ENCODE data around the gene TMEM38A.

GRCh38 chr19:16682539-16682938 is 21.6 kb downstream of the TMEM38A start:
- TF ChIP-seq POLR2AphosphoS5 (IDR thresholded peaks at IDR 0.05) (no peak), CTCF (IDR thresholded peaks at IDR 0.05) (no peak), POLR2A (IDR thresholded peaks at IDR 0.05) (no peak)
